CD14-positive monocyte (primary cell): Measurements from ENCODE around the gene OSGEP. TPM values are rescaled to one million over a fixed set of nuclear protein-coding genes. Genes with fewer than 3 reads are reported as not detected.

ENCODE experiments used
- DNase-seq, 3 donors: peaks; one replicate each; pipeline ENCODE4 v3.0.0-alpha.2; 2011 to 2022
- H2AFZ ChIP-seq: 2 replicates; pipeline ENCODE4 v1.6.0; 2012; ENCODE audit warnings: mild to moderate bottlenecking, low read depth, low read length, inconsistent platforms; ENCODE audit not compliant: insufficient read depth, poor library complexity, severe bottlenecking
- H3K27ac ChIP-seq, 2 donors: 1 replicate in 1 of 2; 2 replicates in 1 of 2; pipeline ENCODE4 v1.5.1; 2012 to 2013; ENCODE audit warnings: low read length in 2 of 2, control low read depth in 1 of 2, inconsistent platforms in 1 of 2, low read depth in 1 of 2, mild to moderate bottlenecking in 1 of 2
- H3K27me3 ChIP-seq, 2 donors: one replicate each; pipeline versions ENCODE4 v1.6.0 to v1.6.1; 2011 to 2013; ENCODE audit warnings: low read length in 2 of 2; ENCODE audit not compliant: control insufficient read depth in 2 of 2, insufficient read depth in 2 of 2
- H3K36me3 ChIP-seq, 2 donors: replicated peaks in 1 of 2; 1 replicate in 1 of 2; 2 replicates in 1 of 2; pipeline versions ENCODE4 v1.5.1 to v1.6.1; 2012 to 2013; ENCODE audit warnings: low read length in 2 of 2, control low read depth in 1 of 2, inconsistent platforms in 1 of 2, mild to moderate bottlenecking in 1 of 2; ENCODE audit not compliant: insufficient read depth in 2 of 2, control insufficient read depth in 1 of 2
- H3K4me1 ChIP-seq, 2 donors: 1 replicate in 1 of 2; 2 replicates in 1 of 2; pipeline versions ENCODE4 v1.5.1 to v1.6.1; 2012 to 2013; ENCODE audit warnings: low read length in 2 of 2, control low read depth in 1 of 2, inconsistent platforms in 1 of 2, mild to moderate bottlenecking in 1 of 2, moderate library complexity in 1 of 2; ENCODE audit not compliant: insufficient read depth in 2 of 2, control insufficient read depth in 1 of 2
- H3K4me2 ChIP-seq: replicated peaks from 2 replicates; pipeline ENCODE3; 2012; ENCODE audit warnings: low read length, moderate library complexity, mild to moderate bottlenecking; ENCODE audit not compliant: poor library complexity, severe bottlenecking; ENCODE audit errors: extremely low read depth
- H3K4me3 ChIP-seq, 3 experiments: fragments of 200-600 bp in 1 of 3; sonication (generic) in 1 of 3; replicated peaks in 1 of 3; 1 replicate in 2 of 3; 2 replicates in 1 of 3; pipeline ENCODE4 v1.5.1; 2011 to 2013; ENCODE audit warnings: low read length in 3 of 3, mild to moderate bottlenecking in 3 of 3, control low read depth in 2 of 3, low read depth in 2 of 3, inconsistent platforms in 1 of 3, moderate library complexity in 1 of 3
- H3K79me2 ChIP-seq: 2 replicates; pipeline ENCODE4 v1.6.0; 2012; ENCODE audit warnings: mild to moderate bottlenecking, control low read depth, inconsistent platforms, low read length, moderate library complexity; ENCODE audit not compliant: insufficient read depth
- H3K9ac ChIP-seq: 2 replicates; pipeline ENCODE4 v1.6.0; 2017; ENCODE audit warnings: low read length, mild to moderate bottlenecking; ENCODE audit not compliant: insufficient read depth, poor library complexity, severe bottlenecking
- H3K9me3 ChIP-seq, 2 donors: replicated peaks in 1 of 2; 1 replicate in 1 of 2; 2 replicates in 1 of 2; pipeline versions ENCODE4 v1.5.1 to v1.6.1; 2012 to 2013; ENCODE audit warnings: low read length in 2 of 2, control low read depth in 1 of 2; ENCODE audit not compliant: control insufficient read depth in 1 of 2, insufficient read depth in 1 of 2
- H4K20me1 ChIP-seq: 2 replicates; pipeline ENCODE4 v1.6.0; 2012; ENCODE audit warnings: mild to moderate bottlenecking, low read length, control low read depth, moderate library complexity; ENCODE audit not compliant: insufficient read depth
- H3K27ac Mint-ChIP-seq, 7 donors: one replicate each; pipeline ENCODE4 v1.8.0; 2020; ENCODE audit warnings: mild to moderate bottlenecking in 7 of 7, mixed read lengths in 7 of 7, moderate library complexity in 6 of 7, inconsistent platforms in 2 of 7
- H3K27me3 Mint-ChIP-seq, 3 donors: one replicate each; pipeline ENCODE4 v1.8.0; 2021 to 2022; ENCODE audit warnings: low read depth in 3 of 3, mild to moderate bottlenecking in 3 of 3, mixed read lengths in 3 of 3, moderate library complexity in 3 of 3, inconsistent platforms in 1 of 3
- H3K36me3 Mint-ChIP-seq, 2 donors: one replicate each; pipeline ENCODE4 v1.8.0; 2020; ENCODE audit warnings: mixed read lengths in 2 of 2, inconsistent platforms in 1 of 2, mild to moderate bottlenecking in 1 of 2
- H3K4me1 Mint-ChIP-seq: one replicate; pipeline ENCODE4 v1.8.0; 2020; ENCODE audit warnings: mild to moderate bottlenecking, mixed read lengths
- H3K4me3 Mint-ChIP-seq, 2 donors: one replicate each; pipeline ENCODE4 v1.8.0; 2020; ENCODE audit warnings: mild to moderate bottlenecking in 2 of 2, mixed read lengths in 2 of 2, moderate library complexity in 1 of 2
- H3K9me3 Mint-ChIP-seq, 7 donors: one replicate each; pipeline ENCODE4 v1.8.0; 2020 to 2022; ENCODE audit warnings: mixed read lengths in 7 of 7, mild to moderate bottlenecking in 6 of 7, moderate library complexity in 6 of 7, inconsistent platforms in 2 of 7
- CTCF ChIP-seq: fragments of 200-600 bp; IDR thresholded peaks from one replicate; pipeline ENCODE4 v1.8.0; 2022; ENCODE audit warnings: antibody characterized with exemption, mild to moderate bottlenecking
- WGBS: methylation state at CpG from one replicate; pipeline ENCODE4 v1.1.5; 2013; ENCODE audit warnings: missing lambda C conversion rate; ENCODE audit not compliant: insufficient coverage; 5-methylcytosine and 5-hydroxymethylcytosine counted together
- intact Hi-C, 2 donors: fragments of 100-400 bp; cut with micrococcal nuclease; formaldehyde crosslinking; loops; one replicate each; pipeline versions ENCODE4 v1.15.0 to v1.15.1; 2023
- polyA plus RNA-seq, 3 donors: library from polyadenylated mRNA; depleted of rRNA in 1 of 3; unstranded in 2 of 3; stranded (reverse) in 1 of 3; fragments of 300-500 nt in 2 of 3; fragments of >200 nt in 1 of 3; fragmentation: Illumina TruSeq in 2 of 3; gene quantifications; 1 replicate in 2 of 3; 2 replicates in 1 of 3; pipeline ENCODE4 v1.2.3, GENCODE V29; 2012 to 2021

OSGEP gene
- polyA plus RNA-seq, 3 donors: 34.7 to 112 (median 40.0) TPM

DNA sequence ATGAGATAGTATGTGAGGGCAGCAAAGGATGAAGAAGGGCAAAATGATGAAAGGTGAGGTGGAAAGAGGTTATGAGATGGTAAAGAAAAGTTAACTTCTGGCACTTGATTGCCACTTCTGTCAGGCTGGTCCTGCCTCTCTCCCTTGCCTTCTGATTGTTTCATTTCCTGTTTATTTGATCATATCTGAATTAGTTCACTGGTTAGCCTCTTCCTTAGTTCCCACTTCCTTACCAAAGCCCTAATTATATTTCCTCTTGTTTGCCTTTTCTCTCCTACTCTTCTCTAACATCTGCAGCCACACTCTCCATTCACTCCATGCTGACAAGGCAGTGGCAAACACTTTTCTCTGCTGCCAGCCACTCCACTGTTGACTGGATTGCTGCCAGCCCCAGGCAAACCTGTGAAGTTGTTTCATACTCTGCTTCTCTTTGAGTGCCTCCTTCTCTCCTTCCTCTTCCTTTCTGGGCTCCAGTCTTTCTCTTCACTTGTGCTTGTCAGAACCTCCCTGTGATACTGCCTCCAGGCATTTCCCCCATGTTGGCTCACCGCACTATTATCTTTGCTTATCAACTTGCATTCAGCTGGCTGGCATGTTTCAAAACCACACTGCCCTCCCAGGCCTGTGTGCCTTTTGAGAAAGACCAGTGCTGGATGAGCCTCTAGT, 22.7 kb upstream of the OSGEP start:
- no peaks in the 10 kb centered on the region for H3K27me3 ChIP-seq
- H3K36me3 ChIP-seq: peaks cover 53 to 72% of the 10 kb centered on the region in 2 donors
- peak overlapping the region; percentile 18 to 69 for H3K27ac ChIP-seq
- peak overlapping the region; percentile 6 for H3K9ac ChIP-seq
- peaks cover 35% of the 10 kb centered on the region for H3K79me2 ChIP-seq
- intact Hi-C loops: loop anchor here in 1 of 2 donors (10.0 kb wide), 1 partner anchor 207 kb away; the partner anchor contains the start of genes ANG and RNASE4
- Mint-ChIP-seq H3K4me1 (peaks cover 38% of the 10 kb centered on the region), H3K4me3 (peak overlapping the region; percentile 21 to 66), H3K27ac (peak overlapping the region; percentile 83 to 93 (median 89)), H3K27me3 (no peaks in the 10 kb centered on the region), H3K36me3 (peaks cover 68 to 79% of the 10 kb centered on the region in 2 donors), H3K9me3 (no peaks in the 10 kb centered on the region)
- peak in 2 of 3 donors; percentile 47 to 63 for DNase-seq
- peaks cover 23% of the 10 kb centered on the region in 2 donors for H3K4me1 ChIP-seq
- no CpG with 5 or more reads among the region's 1 CpG for WGBS
- TF ChIP-seq CTCF: no peak
- peak overlapping the region in 1 of 3 experiments; percentile 51 for H3K4me3 ChIP-seq
- peaks cover 33% of the 10 kb centered on the region for H4K20me1 ChIP-seq
- H2AFZ ChIP-seq: no peak overlapping the region
- H3K9me3 ChIP-seq: no peaks in the 10 kb centered on the region
- H3K4me2 ChIP-seq: peak overlapping the region; percentile 65

DNA sequence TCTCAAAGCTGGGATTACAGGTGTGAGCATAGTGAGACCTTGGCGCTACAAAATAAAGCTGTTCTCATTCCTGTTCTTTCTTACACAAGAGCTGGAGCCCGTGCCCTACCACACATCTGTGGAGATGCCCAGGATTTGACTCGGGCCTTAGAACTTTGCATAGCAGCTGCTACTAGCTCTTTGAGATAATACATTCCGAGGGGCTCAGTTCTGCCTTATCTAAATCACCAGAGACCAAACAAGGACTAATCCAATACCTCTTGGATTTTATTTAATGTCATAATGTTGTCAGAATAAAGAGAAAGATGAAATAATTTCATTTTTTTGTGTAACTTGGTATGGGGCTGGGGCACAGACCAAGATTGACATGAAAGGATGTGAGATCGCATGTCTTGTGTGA, 22.2 kb upstream of the OSGEP start:
- H3K9ac ChIP-seq: peak overlapping the region; percentile 6
- peaks cover 41% of the 10 kb centered on the region for H3K79me2 ChIP-seq
- H3K27ac ChIP-seq: peak overlapping the region; percentile 7 to 69
- no peak for DNase-seq
- H3K27me3 ChIP-seq: no peaks in the 10 kb centered on the region
- peaks cover 26 to 29% of the 10 kb centered on the region in 2 donors for H3K4me1 ChIP-seq
- 55% methylated on average over 4 of the region's 5 CpGs for WGBS
- peaks cover 44% of the 10 kb centered on the region for H3K4me1 Mint-ChIP-seq
- peaks cover 59 to 77% of the 10 kb centered on the region in 2 donors for H3K36me3 ChIP-seq
- H3K27ac Mint-ChIP-seq: peak overlapping the region; percentile 36 to 92 (median 85)
- peaks cover 74 to 82% of the 10 kb centered on the region in 2 donors for H3K36me3 Mint-ChIP-seq
- H4K20me1 ChIP-seq: peaks cover 39% of the 10 kb centered on the region
- no peak overlapping the region for H2AFZ ChIP-seq
- H3K9me3 ChIP-seq: no peaks in the 10 kb centered on the region
- peak overlapping the region; percentile 65 for H3K4me2 ChIP-seq
- peak overlapping the region in 1 of 2 donors; percentile 66 for H3K4me3 Mint-ChIP-seq
- intact Hi-C loops: loop anchor here in 1 of 2 donors (10.0 kb wide), 1 partner anchor 208 kb away; the partner anchor contains the start of genes ANG and RNASE4
- no peaks in the 10 kb centered on the region for H3K9me3 Mint-ChIP-seq
- no peaks in the 10 kb centered on the region for H3K27me3 Mint-ChIP-seq
- no peak for TF ChIP-seq CTCF
- peak overlapping the region in 1 of 3 experiments; percentile 51 for H3K4me3 ChIP-seq
